WTC11 (cell line): ENCODE results near the gene B3GALNT2. TPM values are rescaled to one million over a fixed set of nuclear protein-coding genes. Genes with fewer than 3 reads are reported as not detected.
A peak's percentile ranks its signal among the peaks of the same experiment; 100 is the strongest.

ENCODE experiments used
- ATAC-seq: fragments of 200-7000 bp; cut with Tn5 transposase; 2 replicates; pipeline ENCODE4 v1.10.0; 2021; ENCODE audit warnings: mild to moderate bottlenecking, moderate library complexity
- CTCF ChIA-PET: fragments of 300-600 bp; sonication (Branson Sonifier 250); formaldehyde crosslinking; loops from one replicate; lab custom pipeline; 2021; ENCODE audit warnings: antibody characterized with exemption; lab: Charles Lee
- POLR2A ChIA-PET: fragments of 350-600 bp; sonication (Branson Sonifier 250); formaldehyde crosslinking; loops from one replicate; lab custom pipeline; 2021; ENCODE audit warnings: antibody characterized with exemption; lab: Charles Lee
- DNase-seq: peaks from one replicate; pipeline ENCODE4 v3.0.0; 2021; ENCODE audit warnings: low spot score
- H3K27ac Mint-ChIP-seq: 2 replicates; pipeline ENCODE4 v1.8.0; 2021; ENCODE audit warnings: mixed read lengths
- H3K27me3 Mint-ChIP-seq: 2 replicates; pipeline ENCODE4 v1.8.0; 2021; ENCODE audit warnings: low read depth, mild to moderate bottlenecking, moderate library complexity, mixed read lengths
- H3K36me3 Mint-ChIP-seq: 2 replicates; pipeline ENCODE4 v1.8.0; 2021; ENCODE audit warnings: mixed read lengths
- H3K4me1 Mint-ChIP-seq: 2 replicates; pipeline ENCODE4 v1.8.0; 2022; ENCODE audit warnings: mixed read lengths
- H3K4me3 Mint-ChIP-seq: 2 replicates; pipeline ENCODE4 v1.8.0; 2021; ENCODE audit warnings: mild to moderate bottlenecking, moderate library complexity, mixed read lengths
- H3K9me3 Mint-ChIP-seq: 2 replicates; pipeline ENCODE4 v1.8.0; 2021; ENCODE audit warnings: mixed read lengths
- ATF3 ChIP-seq: sonication (generic); formaldehyde crosslinking; conservative IDR thresholded peaks from 2 replicates; pipeline ENCODE4 v1.8.1; 2022; ENCODE audit warnings: mild to moderate bottlenecking, missing genetic modification reagents
- CDX4 ChIP-seq: fragments of 250-450 bp; sonication (Bioruptor Pico); IDR thresholded peaks from 2 replicates; pipeline ENCODE4 v1.9.0; 2021; ENCODE audit warnings: moderate library complexity, mild to moderate bottlenecking, inconsistent platforms, borderline replicate concordance
- CREB1 ChIP-seq: sonication (generic); formaldehyde crosslinking; IDR thresholded peaks from 2 replicates; pipeline ENCODE4 v1.8.0; 2023; ENCODE audit warnings: mild to moderate bottlenecking, missing genetic modification reagents
- CTCF ChIP-seq: fragments of 200-600 bp; IDR thresholded peaks from 2 replicates; pipeline ENCODE4 v1.8.0; 2022; ENCODE audit warnings: antibody characterized with exemption
- GABPB1 ChIP-seq: sonication (generic); formaldehyde crosslinking; IDR thresholded peaks from 2 replicates; pipeline ENCODE4 v1.8.1; 2023; ENCODE audit warnings: mild to moderate bottlenecking, missing genetic modification reagents
- GRHL2 ChIP-seq: fragments of 250-450 bp; sonication (Bioruptor Pico); IDR thresholded peaks from 2 replicates; pipeline ENCODE4 v1.8.0; 2022; ENCODE audit warnings: mild to moderate bottlenecking, moderate library complexity; ENCODE audit not compliant: insufficient replicate concordance, severe bottlenecking
- IRF2 ChIP-seq: sonication (generic); formaldehyde crosslinking; IDR thresholded peaks from 2 replicates; pipeline ENCODE4 v1.8.0; 2022; ENCODE audit warnings: low read depth, missing genetic modification reagents, borderline replicate concordance
- JAZF1 ChIP-seq: fragments of 250-450 bp; sonication (Bioruptor Pico); IDR thresholded peaks from 2 replicates; pipeline ENCODE4 v1.9.0; 2021; ENCODE audit warnings: moderate library complexity, mild to moderate bottlenecking, inconsistent platforms
- SMAD3 ChIP-seq: sonication (generic); formaldehyde crosslinking; IDR thresholded peaks from 2 replicates; pipeline ENCODE4 v1.8.0; 2022; ENCODE audit warnings: missing genetic modification reagents, mild to moderate bottlenecking, borderline replicate concordance
- SP1 ChIP-seq: sonication (generic); formaldehyde crosslinking; conservative IDR thresholded peaks from 2 replicates; pipeline ENCODE4 v1.8.1; 2022; ENCODE audit warnings: missing genetic modification reagents
- ZMAT4 ChIP-seq: fragments of 250-450 bp; sonication (Bioruptor Pico); IDR thresholded peaks from 2 replicates; pipeline ENCODE4 v1.9.0; 2021; ENCODE audit warnings: mild to moderate bottlenecking
- ZNF396 ChIP-seq: fragments of 250-450 bp; sonication (Bioruptor Pico); IDR thresholded peaks from 2 replicates; pipeline ENCODE4 v1.8.0; 2021; ENCODE audit warnings: mild to moderate bottlenecking, moderate library complexity, borderline replicate concordance
- ZNF425 ChIP-seq: fragments of 250-450 bp; sonication (Bioruptor Pico); conservative IDR thresholded peaks from 2 replicates; pipeline ENCODE4 v1.9.0; 2021; ENCODE audit warnings: mild to moderate bottlenecking
- ZNF532 ChIP-seq: fragments of 250-450 bp; sonication (Bioruptor Pico); IDR thresholded peaks from 2 replicates; pipeline ENCODE4 v1.9.0; 2021; ENCODE audit warnings: mild to moderate bottlenecking, borderline replicate concordance
- ZNF671 ChIP-seq: fragments of 250-450 bp; sonication (Bioruptor Pico); IDR thresholded peaks from 2 replicates; pipeline ENCODE4 v1.8.0; 2021; ENCODE audit warnings: mild to moderate bottlenecking
- total RNA-seq: library from RNA; stranded (reverse); gene quantifications from 3 replicates; pipeline ENCODE4 v1.2.3, GENCODE V29; 2021

B3GALNT2 gene
- total RNA-seq, 1 experiment from 2014 or later: 41.7 TPM

- Mint-ChIP-seq H3K4me1 (peaks cover 4% of the 10 kb centered on the region), H3K9me3 (0 out of 2 replicates have a peak, but pooled peaks cover 4% of the 10 kb centered on the region), H3K36me3 (peaks cover 11% of the 10 kb centered on the region), H3K4me3 (no peak overlapping the region), H3K27me3 (no peaks in the 10 kb centered on the region), H3K27ac (no peak overlapping the region)
- peak; percentile 69 for DNase-seq
- ChIA-PET CTCF (interaction anchor here (0.6 to 2.9 kb wide), 47 partner anchors 9 to 419 kb away, joined by 3 to 16 read pairs (median 4); partner anchors contain the start of genes ARID4B, GGPS1 and TBCE), POLR2A (interaction anchor here (2.0 kb wide), 1 partner anchor 87 kb away, joined by 5 read pairs; the partner anchor contains the start of genes ARID4B and GGPS1)
- TF ChIP-seq GRHL2 (CRISPR knock-in tag): no peak
- no peak for TF ChIP-seq JAZF1 (CRISPR knock-in tag)
- TF ChIP-seq CTCF: peak; percentile 76
- TF ChIP-seq SMAD3 (CRISPR knock-in tag): no peak
- TF ChIP-seq CREB1 (CRISPR knock-in tag): no peak
- no peak for TF ChIP-seq ZMAT4 (CRISPR knock-in tag)
- TF ChIP-seq SP1: no peak
- TF ChIP-seq GABPB1 (CRISPR knock-in tag): no peak
- TF ChIP-seq IRF2 (CRISPR knock-in tag): no peak
- no peak for TF ChIP-seq ATF3 (CRISPR knock-in tag)
- TF ChIP-seq ZNF396 (CRISPR knock-in tag): 0 out of 2 replicates have a peak, but pooled peaks have one; percentile 39
- TF ChIP-seq CDX4 (CRISPR knock-in tag): no peak
- peak; percentile 90 for ATAC-seq
These were observed 89.0 kb downstream of the B3GALNT2 start for GRCh38 chr1:235415008-235415904.

GRCh38 chr1:235411489-235412486 is 92.5 kb downstream of the B3GALNT2 start:
- H3K36me3 Mint-ChIP-seq: peaks cover 8% of the 10 kb centered on the region
- TF ChIP-seq ZNF671 (CRISPR knock-in tag): no peak
- peak; percentile 51; the same call in 1 of the 2 replicates for TF ChIP-seq GABPB1 (CRISPR knock-in tag)
- peaks cover 4% of the 10 kb centered on the region for H3K4me1 Mint-ChIP-seq
- DNase-seq (no peak), ATAC-seq (no peak)
- 0 out of 2 replicates have a peak, but pooled peaks cover 4% of the 10 kb centered on the region for H3K9me3 Mint-ChIP-seq
- no peak overlapping the region for H3K4me3 Mint-ChIP-seq
- no peaks in the 10 kb centered on the region for H3K27me3 Mint-ChIP-seq
- H3K27ac Mint-ChIP-seq: peak overlapping the region; percentile 26; the same call in 1 of the 2 replicates
- ChIA-PET POLR2A (no interaction called here), CTCF (no interaction called here)

- H3K9me3 Mint-ChIP-seq: 0 out of 2 replicates have a peak, but pooled peaks cover 4% of the 10 kb centered on the region
- ChIA-PET POLR2A (no interaction called here), CTCF (interaction anchor here (0.8 kb wide), 1 partner anchor 151 kb away, joined by 3 read pairs; no protein-coding TSS in a partner anchor)
- peaks cover 8% of the 10 kb centered on the region for H3K36me3 Mint-ChIP-seq
- peaks cover 4% of the 10 kb centered on the region for H3K4me1 Mint-ChIP-seq
- DNase-seq (no peak), ATAC-seq (no peak)
- H3K4me3 Mint-ChIP-seq: no peak overlapping the region
- H3K27ac Mint-ChIP-seq: peak overlapping the region; percentile 72
- H3K27me3 Mint-ChIP-seq: no peaks in the 10 kb centered on the region
- TF ChIP-seq ZNF532 (CRISPR knock-in tag) (no peak), ZNF425 (CRISPR knock-in tag) (no peak)
These were observed 93.8 kb downstream of the B3GALNT2 start for GRCh38 chr1:235410467-235410866.
